Ectodermal cell (in vitro differentiated cells): ENCODE measurements around the gene RFC4.
"Not testable (repeated sequence)": the region's sequence is repeated elsewhere in the genome, so short reads cannot be mapped to it uniquely, and the experiment has no call there.

Experiments used
- H3K27ac ChIP-seq: 2 replicates; pipeline ENCODE4 v1.7.0; 2013; ENCODE audit warnings: mild to moderate bottlenecking, low read depth, low read length; ENCODE audit not compliant: insufficient read depth, poor library complexity, severe bottlenecking
- H3K27me3 ChIP-seq: 2 replicates; pipeline ENCODE4 v1.7.0; 2013; ENCODE audit warnings: mild to moderate bottlenecking, low read length; ENCODE audit not compliant: insufficient read depth, control insufficient read depth, poor library complexity, severe bottlenecking
- H3K36me3 ChIP-seq: one replicate; pipeline ENCODE4 v1.7.0; 2013; ENCODE audit warnings: low read length; ENCODE audit not compliant: control insufficient read depth, insufficient read depth
- H3K4me1 ChIP-seq: one replicate; pipeline ENCODE4 v1.7.0; 2013; ENCODE audit warnings: low read length; ENCODE audit not compliant: control insufficient read depth, insufficient read depth
- H3K4me3 ChIP-seq: 2 replicates; pipeline ENCODE4 v1.7.0; 2013; ENCODE audit warnings: low read depth, low read length, control low read depth; ENCODE audit not compliant: insufficient read depth
- H3K9me3 ChIP-seq: 2 replicates; pipeline ENCODE4 v1.7.0; 2013; ENCODE audit warnings: mild to moderate bottlenecking, low read length, moderate library complexity; ENCODE audit not compliant: control insufficient read depth
- WGBS, 2 experiments: methylation state at CpG; one replicate each; pipeline ENCODE4 v1.1.7; 2013; ENCODE audit warnings: missing lambda C conversion rate in 2 of 2; 5-methylcytosine and 5-hydroxymethylcytosine counted together

Gene RFC4

DNA sequence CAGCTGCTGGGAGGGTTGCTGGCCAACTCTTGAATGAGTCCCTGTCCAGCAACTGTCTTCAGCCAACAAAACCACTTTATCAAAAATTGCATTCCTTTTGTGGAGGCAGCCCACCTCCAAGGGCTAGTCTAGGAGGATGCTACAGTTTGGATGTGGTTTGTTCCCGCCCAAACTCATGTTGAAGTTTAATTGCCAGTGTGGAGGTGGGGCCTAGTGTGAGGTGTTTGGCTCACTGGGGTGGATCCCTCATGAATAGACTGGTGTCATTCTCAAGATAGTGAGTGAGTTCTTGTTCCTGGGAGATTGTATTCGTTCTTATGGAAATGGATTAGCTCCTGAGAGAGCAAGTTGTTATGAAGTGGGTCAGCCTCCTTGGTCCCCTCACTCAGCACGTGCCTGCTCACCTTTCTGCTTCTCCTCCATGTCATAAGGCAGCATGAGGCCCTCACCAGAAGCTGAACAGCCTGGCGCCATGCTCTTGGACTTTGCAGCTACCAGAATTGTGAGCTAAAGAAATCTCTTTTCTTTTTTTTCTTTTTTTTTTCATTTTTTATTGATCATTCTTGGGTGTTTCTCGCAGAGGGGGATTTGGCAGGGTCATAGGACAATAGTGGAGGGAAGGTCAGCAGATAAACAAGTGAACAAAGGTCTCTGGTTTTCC, 4.2 kb upstream of the RFC4 start:
- H3K9me3 ChIP-seq: no peaks in the 10 kb centered on the region
- no peaks in the 10 kb centered on the region for H3K27me3 ChIP-seq
- no peaks in the 10 kb centered on the region for H3K36me3 ChIP-seq
- peaks cover 7% of the 10 kb centered on the region for H3K4me1 ChIP-seq
- no peak overlapping the region for H3K27ac ChIP-seq
- 85 to 92% methylated on average over 4 of the region's 5 CpGs for WGBS, 2 experiments
- H3K4me3 ChIP-seq: no peak overlapping the region

- Histone ChIP-seq H3K27me3 (no peaks in the 10 kb centered on the region), H3K9me3 (no peaks in the 10 kb centered on the region), H3K4me1 (peaks cover 16% of the 10 kb centered on the region), H3K27ac (no peak overlapping the region), H3K4me3 (peak overlapping the region; percentile 84), H3K36me3 (peaks cover 7% of the 10 kb centered on the region)
- WGBS, 2 experiments: 60 to 78% methylated on average over 5 of the region's 5 CpGs
Observed at GRCh38 chr3:186807231-186807630, 949 bp upstream of the RFC4 start.

GRCh38 chr3:186803447-186803846, 2.8 kb downstream of the RFC4 start:
- H3K4me3 ChIP-seq, H3K9me3 ChIP-seq, H3K27me3 ChIP-seq, H3K27ac ChIP-seq: not testable (repeated sequence)
- peaks cover 28% of the 10 kb centered on the region for H3K36me3 ChIP-seq
- WGBS, 2 experiments: 85 to 86% methylated on average over 4 of the region's 4 CpGs
- H3K4me1 ChIP-seq: peaks cover 16% of the 10 kb centered on the region

DNA sequence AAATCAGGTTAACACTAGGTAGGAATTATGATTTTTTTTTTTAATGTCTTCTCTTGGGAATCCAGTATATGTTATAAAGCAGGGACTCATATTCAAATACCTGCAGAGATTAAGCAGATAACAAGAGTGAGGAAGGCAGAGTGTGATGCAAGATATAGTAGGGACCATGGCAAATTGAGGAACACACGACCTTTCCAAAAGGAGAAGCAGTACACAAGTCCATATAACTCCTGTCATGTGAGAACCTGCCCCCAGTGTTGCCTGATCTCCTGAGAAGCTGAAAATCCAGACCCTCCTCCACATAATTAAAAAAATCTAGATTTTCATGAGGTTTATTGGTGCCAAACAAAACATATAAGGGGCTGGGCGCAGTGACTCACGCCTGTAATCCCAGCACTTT, 3.6 kb downstream of the RFC4 start:
- Histone ChIP-seq H3K4me3 (no peak overlapping the region), H3K36me3 (peaks cover 29% of the 10 kb centered on the region), H3K9me3 (no peaks in the 10 kb centered on the region), H3K4me1 (peaks cover 16% of the 10 kb centered on the region), H3K27ac (no peak overlapping the region), H3K27me3 (no peaks in the 10 kb centered on the region)
- 93 to 96% methylated on average over 3 of the region's 3 CpGs for WGBS, 2 experiments

- H3K4me1 ChIP-seq: peaks cover 7% of the 10 kb centered on the region
- no peak overlapping the region for H3K27ac ChIP-seq
- H3K36me3 ChIP-seq: peaks cover 43% of the 10 kb centered on the region
- H3K4me3 ChIP-seq: no peak overlapping the region
- 75% methylated on average over 1 of the region's 1 CpG; no CpG with 5 or more reads in 1 of the 2 experiments for WGBS, 2 experiments
- H3K9me3 ChIP-seq: no peaks in the 10 kb centered on the region
- H3K27me3 ChIP-seq: no peaks in the 10 kb centered on the region
Observed at GRCh38 chr3:186800285-186800684, 6.0 kb downstream of the RFC4 start.

DNA sequence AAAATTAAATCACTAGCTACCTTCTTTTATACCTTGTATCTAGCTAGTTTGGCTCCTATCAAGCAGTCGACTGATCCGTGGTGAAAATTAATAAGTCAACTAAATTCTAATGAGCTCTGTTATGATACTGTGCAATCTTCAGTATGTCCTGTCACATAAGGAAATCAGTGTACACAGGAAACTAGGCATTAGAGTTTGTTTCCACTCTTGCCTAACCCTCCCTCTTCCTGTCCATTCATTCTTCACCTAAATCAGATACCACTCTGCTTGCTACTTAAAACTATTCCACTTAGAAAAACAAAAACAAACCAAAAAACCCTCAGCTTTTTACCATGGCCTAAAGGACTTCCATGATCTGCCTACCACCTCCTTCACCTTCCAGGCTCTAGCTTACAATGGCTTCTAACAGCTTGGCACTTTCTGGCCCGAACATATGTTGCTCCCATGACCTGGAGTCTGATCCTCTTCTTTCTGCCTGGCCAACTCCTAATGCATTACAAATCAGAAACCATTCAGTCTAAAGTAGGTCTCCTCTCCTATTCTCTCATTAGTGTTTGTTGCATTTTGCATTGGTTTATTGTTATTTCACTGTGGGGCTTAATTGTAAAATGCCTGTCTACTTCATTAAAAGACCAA, 7.9 kb downstream of the RFC4 start:
- Histone ChIP-seq H3K4me3 (no peak overlapping the region), H3K27ac (no peak overlapping the region), H3K36me3 (peaks cover 48% of the 10 kb centered on the region), H3K27me3 (no peaks in the 10 kb centered on the region), H3K4me1 (no peaks in the 10 kb centered on the region), H3K9me3 (no peaks in the 10 kb centered on the region)
- WGBS, 2 experiments: 96 to 98% methylated on average over 3 of the region's 3 CpGs

DNA sequence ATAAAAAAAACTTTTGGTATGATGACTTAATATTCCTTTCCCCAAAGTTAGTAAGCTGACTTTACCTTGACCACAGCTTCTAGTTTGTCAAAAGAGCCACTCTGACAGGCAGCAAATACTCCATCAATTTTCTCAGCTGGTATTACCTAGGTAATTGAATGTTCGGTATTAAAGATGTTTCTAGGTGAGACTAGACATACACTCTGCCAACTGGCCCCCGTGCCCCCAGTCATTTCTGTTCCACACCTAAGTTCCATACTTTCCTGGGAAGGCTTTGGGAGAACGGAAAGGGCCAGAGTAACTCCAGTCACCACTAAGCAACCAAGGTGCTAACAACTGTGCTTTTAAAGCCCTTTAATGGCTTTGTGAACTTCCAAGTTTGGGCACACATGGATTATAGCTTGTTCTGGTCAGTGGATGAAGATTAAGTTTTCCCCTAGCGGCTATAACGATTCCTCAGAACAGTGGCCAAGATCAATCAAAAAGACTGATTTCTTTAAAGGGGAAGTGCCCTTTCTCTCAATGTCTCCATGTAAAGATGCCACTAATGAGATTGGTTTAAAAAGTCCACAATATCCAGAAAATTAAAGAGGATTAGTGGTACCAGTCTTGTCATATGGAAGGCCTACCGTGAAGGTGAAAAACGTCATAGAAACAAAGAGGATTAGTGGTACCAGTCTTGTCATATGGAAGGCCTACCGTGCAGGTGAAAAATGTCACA, 15.9 kb downstream of the RFC4 start:
- Histone ChIP-seq H3K9me3 (no peaks in the 10 kb centered on the region), H3K4me1 (peaks cover 6% of the 10 kb centered on the region), H3K27me3 (no peaks in the 10 kb centered on the region), H3K36me3 (peaks cover 65% of the 10 kb centered on the region), H3K4me3 (no peak overlapping the region), H3K27ac (peak overlapping the region; percentile 61)
- WGBS, 2 experiments: 89 to 95% methylated on average over 7 to 8 of the region's 8 CpGs

DNA sequence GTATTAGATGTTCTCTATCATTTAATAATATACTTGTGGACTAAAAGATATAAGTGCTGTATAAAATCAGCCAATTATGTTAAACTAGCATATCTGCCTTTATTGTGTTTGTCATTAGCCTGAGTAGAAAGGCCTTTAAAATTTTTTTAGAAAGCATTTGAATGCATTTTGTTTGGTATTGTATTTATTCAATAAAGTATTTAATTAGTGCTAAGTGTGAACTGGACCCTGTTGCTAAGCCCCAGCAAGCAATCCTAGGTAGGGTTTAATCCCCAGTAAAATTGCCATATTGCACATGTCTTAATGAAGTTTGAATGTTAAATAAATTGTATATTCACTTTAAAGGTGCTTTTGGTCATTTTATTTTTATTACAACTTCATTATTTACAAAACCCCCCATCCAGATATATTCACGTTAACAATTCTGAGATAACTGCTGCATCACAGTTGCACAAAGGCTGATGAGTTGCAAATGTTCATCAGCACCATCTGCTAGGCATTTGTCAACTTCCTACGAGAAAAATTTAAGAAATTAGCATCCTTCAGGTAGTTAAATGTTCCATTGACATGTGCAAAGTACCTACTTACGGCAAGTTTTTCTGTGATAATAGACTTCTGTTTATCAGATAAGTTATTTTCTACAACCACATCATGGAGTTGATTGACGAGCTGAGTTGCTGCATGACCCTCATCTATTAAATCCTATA, 16.6 kb downstream of the RFC4 start:
- Histone ChIP-seq H3K9me3 (no peaks in the 10 kb centered on the region), H3K27me3 (no peaks in the 10 kb centered on the region), H3K27ac (peak overlapping the region; percentile 28), H3K36me3 (peaks cover 71% of the 10 kb centered on the region), H3K4me3 (no peak overlapping the region), H3K4me1 (peaks cover 7% of the 10 kb centered on the region)
- 82 to 95% methylated on average over 3 to 4 of the region's 4 CpGs for WGBS, 2 experiments

- peaks cover 7% of the 10 kb centered on the region for H3K4me1 ChIP-seq
- H3K4me3 ChIP-seq: no peak overlapping the region
- WGBS, 2 experiments: 90 to 92% methylated on average over 13 of the region's 13 CpGs
- H3K36me3 ChIP-seq: peaks cover 69% of the 10 kb centered on the region
- no peak overlapping the region for H3K27ac ChIP-seq
- H3K27me3 ChIP-seq: no peaks in the 10 kb centered on the region
- no peaks in the 10 kb centered on the region for H3K9me3 ChIP-seq
Observed at GRCh38 chr3:186788482-186789370, 17.6 kb downstream of the RFC4 start.
